Hepatocyte (in vitro differentiated cells): ENCODE measurements around the gene SDF2L1.

Source experiments
- CTCF ChIP-seq: fragments of 200-600 bp; sonication (generic); IDR thresholded peaks from 2 replicates; pipeline ENCODE4 v1.5.1; 2016; ENCODE audit warnings: antibody characterized with exemption, mild to moderate bottlenecking; ENCODE audit not compliant: poor library complexity
- EZH2 ChIP-seq: fragments of 200-600 bp; sonication (generic); IDR thresholded peaks from 2 replicates; pipeline ENCODE4 v1.6.1; 2016; ENCODE audit warnings: antibody characterized with exemption, mild to moderate bottlenecking, borderline replicate concordance
- EZH2phosphoT487 ChIP-seq: fragments of 200-600 bp; sonication (generic); IDR thresholded peaks from one replicate; pipeline ENCODE4 v1.6.1; 2018; ENCODE audit warnings: antibody characterized with exemption, mild to moderate bottlenecking, low read depth, moderate library complexity; ENCODE audit not compliant: unreplicated experiment, severe bottlenecking

DNA sequence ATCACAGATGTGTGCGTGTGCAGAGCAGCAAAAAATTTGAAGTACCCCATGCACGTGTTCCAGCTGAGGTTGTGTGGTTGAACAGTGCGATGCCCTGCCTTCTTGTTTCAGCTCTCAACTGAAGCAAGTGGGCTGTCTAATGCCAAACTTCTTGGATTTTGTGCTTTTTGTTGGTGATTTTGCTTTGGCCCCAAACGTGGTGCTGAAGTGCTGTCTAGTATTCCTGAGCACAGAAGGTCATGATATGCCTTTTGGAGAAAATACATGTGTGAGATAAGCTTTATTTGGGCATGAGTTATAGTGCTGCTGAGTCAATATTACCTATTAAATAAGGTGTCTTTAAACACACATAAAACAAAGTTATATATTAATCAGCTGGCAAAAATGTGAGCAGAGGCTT lies 26.4 kb upstream of the SDF2L1 start:
- TF ChIP-seq CTCF = no peak
- TF ChIP-seq EZH2 = no peak
- TF ChIP-seq EZH2phosphoT487 = no peak
